HEK293 (cell line): ENCODE measurements around the gene GRAMD4.

Experiments
- CTCF ChIA-PET: fragments of 350-600 bp; formaldehyde crosslinking; extraction: SDS; loops from one replicate; lab custom pipeline; 2021; ENCODE audit warnings: antibody characterized with exemption; lab: Yijun Ruan, JAX
- POLR2A ChIA-PET: fragments of 300-600 bp; formaldehyde crosslinking; extraction: SDS; loops from one replicate; lab custom pipeline; 2020; ENCODE audit warnings: antibody characterized with exemption, inconsistent platforms; lab: Yijun Ruan, JAX
- H3K27ac ChIP-seq: fragments of 200-500 bp; sonication (Bioruptor generic); 2 replicates; pipeline ENCODE4 v1.5.1; 2014; ENCODE audit warnings: low read depth, low read length, control low read depth, inconsistent platforms; ENCODE audit errors: extremely low read depth
- H3K36me3 ChIP-seq, 2 experiments: fragments of 200-500 bp in 1 of 2; sonication (Bioruptor generic) in 1 of 2; 1 replicate in 1 of 2; 2 replicates in 1 of 2; pipeline ENCODE4 v1.5.1; 2014 to 2017; ENCODE audit warnings: inconsistent platforms in 2 of 2, low read length in 2 of 2; ENCODE audit not compliant: control insufficient read depth in 2 of 2, insufficient read depth in 1 of 2
- H3K4me1 ChIP-seq: fragments of 200-500 bp; sonication (Bioruptor generic); 2 replicates; pipeline ENCODE4 v1.5.1; 2014; ENCODE audit warnings: mild to moderate bottlenecking, low read length, inconsistent platforms; ENCODE audit not compliant: control insufficient read depth, insufficient read depth
- H3K4me3 ChIP-seq: 2 replicates; pipeline ENCODE4 v1.5.1; 2011; ENCODE audit warnings: low read depth, mild to moderate bottlenecking, control low read depth, low read length, moderate library complexity
- H3K9me3 ChIP-seq: fragments of 200-500 bp; sonication (Bioruptor generic); 2 replicates; pipeline ENCODE4 v1.5.1; 2014; ENCODE audit warnings: low read depth, low read length, inconsistent platforms; ENCODE audit not compliant: control insufficient read depth, insufficient read depth
- PRDM1 ChIP-seq: fragments of 450-650 bp; formaldehyde crosslinking; IDR thresholded peaks from 2 replicates; pipeline ENCODE4; 2016; ENCODE audit warnings: missing biosample characterization, missing genetic modification characterization
- PRDM10 ChIP-seq: fragments of 450-650 bp; formaldehyde crosslinking; IDR thresholded peaks from 2 replicates; pipeline ENCODE4 v1.5.1; 2016; ENCODE audit warnings: missing biosample characterization, missing genetic modification characterization
- SETDB1 ChIP-seq: IDR thresholded peaks from one replicate; pipeline ENCODE4 v1.6.1; 2017; ENCODE audit warnings: mild to moderate bottlenecking, low read length, moderate library complexity, mixed read lengths; ENCODE audit not compliant: insufficient read length
- SP3 ChIP-seq: fragments of 450-650 bp; formaldehyde crosslinking; IDR thresholded peaks from 2 replicates; pipeline ENCODE4 v1.5.1; 2016; ENCODE audit warnings: missing biosample characterization, missing genetic modification characterization
- ZBTB20 ChIP-seq: fragments of 450-650 bp; formaldehyde crosslinking; IDR thresholded peaks from 2 replicates; pipeline ENCODE4 v1.5.1; 2016; ENCODE audit warnings: missing biosample characterization, missing genetic modification characterization
- ZBTB44 ChIP-seq: fragments of 450-650 bp; IDR thresholded peaks from 2 replicates; pipeline ENCODE4 v1.5.1; 2018; ENCODE audit warnings: missing biosample characterization, mild to moderate bottlenecking, missing genetic modification characterization
- ZNF112 ChIP-seq: fragments of 450-650 bp; formaldehyde crosslinking; IDR thresholded peaks from 2 replicates; pipeline ENCODE4 v1.5.0; 2017; ENCODE audit warnings: missing biosample characterization, missing genetic modification characterization
- ZNF121 ChIP-seq: fragments of 450-650 bp; formaldehyde crosslinking; IDR thresholded peaks from 2 replicates; pipeline ENCODE4 v1.5.1; 2016; ENCODE audit warnings: missing biosample characterization, missing genetic modification characterization
- ZNF155 ChIP-seq: fragments of 450-650 bp; formaldehyde crosslinking; IDR thresholded peaks from 2 replicates; pipeline ENCODE4 v1.5.1; 2016; ENCODE audit warnings: missing biosample characterization, missing genetic modification characterization
- ZNF19 ChIP-seq: fragments of 450-650 bp; formaldehyde crosslinking; IDR thresholded peaks from 2 replicates; pipeline ENCODE4; 2016; ENCODE audit warnings: missing biosample characterization, missing genetic modification characterization, low read depth
- ZNF350 ChIP-seq: fragments of 450-650 bp; formaldehyde crosslinking; IDR thresholded peaks from 2 replicates; pipeline ENCODE4 v1.5.0; 2017; ENCODE audit warnings: missing biosample characterization, mild to moderate bottlenecking, missing genetic modification characterization
- ZNF391 ChIP-seq: fragments of 450-650 bp; formaldehyde crosslinking; IDR thresholded peaks from 2 replicates; pipeline ENCODE4 v1.5.1; 2016; ENCODE audit warnings: low read depth, missing biosample characterization, missing genetic modification characterization, borderline replicate concordance
- ZNF596 ChIP-seq: fragments of 450-650 bp; IDR thresholded peaks from 2 replicates; pipeline ENCODE4 v1.5.0; 2018; ENCODE audit warnings: missing biosample characterization, mild to moderate bottlenecking, missing genetic modification characterization, moderate library complexity
- ZNF670 ChIP-seq: fragments of 450-650 bp; formaldehyde crosslinking; IDR thresholded peaks from 2 replicates; pipeline ENCODE4 v1.5.1; 2016; ENCODE audit warnings: missing biosample characterization, missing genetic modification characterization, low read depth
- ZNF792 ChIP-seq: fragments of 450-650 bp; formaldehyde crosslinking; IDR thresholded peaks from 2 replicates; pipeline ENCODE4 v1.5.1; 2016; ENCODE audit warnings: missing biosample characterization, missing genetic modification characterization
- TF ChIP-seq, protein P1 (sequence below): fragments of 450-650 bp; formaldehyde crosslinking; IDR thresholded peaks from 2 replicates; pipeline ENCODE4 v1.5.1; 2016; ENCODE audit warnings: missing biosample characterization, missing genetic modification characterization
- TF ChIP-seq, protein P2 (sequence below): fragments of 450-650 bp; formaldehyde crosslinking; IDR thresholded peaks from 2 replicates; pipeline ENCODE4 v1.5.1; 2016; ENCODE audit warnings: missing biosample characterization, missing genetic modification characterization

Gene GRAMD4

GRCh38 chr22:46612904-46613605 is 7.1 kb upstream of the GRAMD4 start (continued):
- TF ChIP-seq, protein P1, sequence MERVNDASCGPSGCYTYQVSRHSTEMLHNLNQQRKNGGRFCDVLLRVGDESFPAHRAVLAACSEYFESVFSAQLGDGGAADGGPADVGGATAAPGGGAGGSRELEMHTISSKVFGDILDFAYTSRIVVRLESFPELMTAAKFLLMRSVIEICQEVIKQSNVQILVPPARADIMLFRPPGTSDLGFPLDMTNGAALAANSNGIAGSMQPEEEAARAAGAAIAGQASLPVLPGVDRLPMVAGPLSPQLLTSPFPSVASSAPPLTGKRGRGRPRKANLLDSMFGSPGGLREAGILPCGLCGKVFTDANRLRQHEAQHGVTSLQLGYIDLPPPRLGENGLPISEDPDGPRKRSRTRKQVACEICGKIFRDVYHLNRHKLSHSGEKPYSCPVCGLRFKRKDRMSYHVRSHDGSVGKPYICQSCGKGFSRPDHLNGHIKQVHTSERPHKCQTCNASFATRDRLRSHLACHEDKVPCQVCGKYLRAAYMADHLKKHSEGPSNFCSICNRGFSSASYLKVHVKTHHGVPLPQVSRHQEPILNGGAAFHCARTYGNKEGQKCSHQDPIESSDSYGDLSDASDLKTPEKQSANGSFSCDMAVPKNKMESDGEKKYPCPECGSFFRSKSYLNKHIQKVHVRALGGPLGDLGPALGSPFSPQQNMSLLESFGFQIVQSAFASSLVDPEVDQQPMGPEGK (tag by site-specific recombination): no peak
- TF ChIP-seq ZBTB20 (tag by site-specific recombination): no peak
- TF ChIP-seq SP3 (tag by site-specific recombination): no peak
- no peak for TF ChIP-seq ZBTB44 (tag by site-specific recombination)
- no peak for TF ChIP-seq ZNF155 (tag by site-specific recombination)

DNA sequence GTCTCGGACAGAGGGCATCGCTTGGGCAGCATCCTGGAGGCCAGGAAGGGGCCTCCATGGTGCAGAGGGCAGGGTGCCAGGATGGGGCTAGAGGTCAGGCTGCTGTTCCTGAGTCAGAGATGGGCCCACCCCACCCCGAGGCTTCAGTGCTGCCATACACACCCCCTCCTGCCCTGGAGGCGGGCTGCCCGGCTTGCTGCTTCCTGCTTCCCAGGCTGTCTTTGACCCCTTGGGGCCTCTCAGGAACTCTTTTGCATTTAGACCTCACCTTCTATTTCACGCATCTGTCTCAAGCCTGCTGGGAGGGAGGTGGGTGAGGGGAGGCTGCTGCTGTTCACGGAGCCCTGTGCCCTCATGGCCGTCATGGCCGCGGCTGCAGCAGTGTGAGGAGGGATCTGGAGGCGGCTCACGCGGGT is 6.6 kb upstream of the GRAMD4 start:
- CTCF ChIA-PET: interaction anchor here (0.9 kb wide), 1 partner anchor 50 kb away, joined by 3 read pairs; no protein-coding TSS in a partner anchor
- Histone ChIP-seq H3K4me3 (no peak overlapping the region), H3K9me3 (no peaks in the 10 kb centered on the region), H3K27ac (no peak overlapping the region), H3K36me3 (no peaks in the 10 kb centered on the region), H3K4me1 (no peaks in the 10 kb centered on the region)
- no peak for TF ChIP-seq ZNF350 (tag by site-specific recombination)
- TF ChIP-seq ZNF112 (tag by site-specific recombination): no peak
- TF ChIP-seq ZNF19 (tag by site-specific recombination): no peak
- TF ChIP-seq SETDB1: no peak
- TF ChIP-seq ZNF391: no peak
- TF ChIP-seq PRDM1: no peak
- TF ChIP-seq, protein P2, sequence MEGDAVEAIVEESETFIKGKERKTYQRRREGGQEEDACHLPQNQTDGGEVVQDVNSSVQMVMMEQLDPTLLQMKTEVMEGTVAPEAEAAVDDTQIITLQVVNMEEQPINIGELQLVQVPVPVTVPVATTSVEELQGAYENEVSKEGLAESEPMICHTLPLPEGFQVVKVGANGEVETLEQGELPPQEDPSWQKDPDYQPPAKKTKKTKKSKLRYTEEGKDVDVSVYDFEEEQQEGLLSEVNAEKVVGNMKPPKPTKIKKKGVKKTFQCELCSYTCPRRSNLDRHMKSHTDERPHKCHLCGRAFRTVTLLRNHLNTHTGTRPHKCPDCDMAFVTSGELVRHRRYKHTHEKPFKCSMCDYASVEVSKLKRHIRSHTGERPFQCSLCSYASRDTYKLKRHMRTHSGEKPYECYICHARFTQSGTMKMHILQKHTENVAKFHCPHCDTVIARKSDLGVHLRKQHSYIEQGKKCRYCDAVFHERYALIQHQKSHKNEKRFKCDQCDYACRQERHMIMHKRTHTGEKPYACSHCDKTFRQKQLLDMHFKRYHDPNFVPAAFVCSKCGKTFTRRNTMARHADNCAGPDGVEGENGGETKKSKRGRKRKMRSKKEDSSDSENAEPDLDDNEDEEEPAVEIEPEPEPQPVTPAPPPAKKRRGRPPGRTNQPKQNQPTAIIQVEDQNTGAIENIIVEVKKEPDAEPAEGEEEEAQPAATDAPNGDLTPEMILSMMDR (tag by site-specific recombination): no peak
- no peak for TF ChIP-seq ZNF596
- POLR2A ChIA-PET: no interaction called here

- POLR2A ChIA-PET: no interaction called here
- CTCF ChIA-PET: interaction anchor here (0.9 kb wide), 1 partner anchor 51 kb away, joined by 3 read pairs; no protein-coding TSS in a partner anchor
These were observed 5.9 kb upstream of the GRAMD4 start for GRCh38 chr22:46614025-46614931.

More at GRCh38 chr22:46614025-46614931, 5.9 kb upstream of the GRAMD4 start:
- Histone ChIP-seq H3K4me3 (no peak overlapping the region), H3K27ac (no peak overlapping the region), H3K4me1 (no peaks in the 10 kb centered on the region)
- TF ChIP-seq PRDM10: no peak
- TF ChIP-seq ZNF792 (tag by site-specific recombination): no peak
- TF ChIP-seq ZNF670 (tag by site-specific recombination): no peak
- no peak for TF ChIP-seq ZNF121 (tag by site-specific recombination)
- TF ChIP-seq, all 188 proteins: peak for 0
- Histone ChIP-seq H3K9me3 (no peaks in the 10 kb centered on the region), H3K36me3 (no peaks in the 10 kb centered on the region)
